Large intestine (tissue), 3 donors: ENCODE measurements around the gene ZNF8. TPM values are rescaled to one million over a fixed set of nuclear protein-coding genes. Genes with fewer than 3 reads are reported as not detected.
A peak's percentile ranks its signal among the peaks of the same experiment; 100 is the strongest.
"Not testable (repeated sequence)": the region's sequence is repeated elsewhere in the genome, so short reads cannot be mapped to it uniquely, and the experiment has no call there.

Experiments used
- DNase-seq, 2 donors: peaks; one replicate each; pipeline versions ENCODE4 v3.0.0 to v3.0.0-alpha.2; 2013
- H3K27ac ChIP-seq: one replicate; pipeline ENCODE4 v1.5.1; 2013; ENCODE audit warnings: low read length
- H3K27me3 ChIP-seq: 2 replicates; pipeline ENCODE4 v1.6.1; 2013; ENCODE audit warnings: low read length; ENCODE audit not compliant: control insufficient read depth, insufficient read depth
- H3K36me3 ChIP-seq: 2 replicates; pipeline ENCODE4 v1.6.1; 2013; ENCODE audit warnings: low read length; ENCODE audit not compliant: control insufficient read depth, insufficient read depth
- H3K4me1 ChIP-seq: one replicate; pipeline ENCODE4 v1.6.1; 2013; ENCODE audit warnings: low read length; ENCODE audit not compliant: control insufficient read depth, insufficient read depth
- H3K4me3 ChIP-seq: one replicate; pipeline ENCODE4 v1.5.1; 2013; ENCODE audit warnings: low read length
- H3K9me3 ChIP-seq: one replicate; pipeline ENCODE4 v1.6.1; 2013; ENCODE audit warnings: mild to moderate bottlenecking, low read depth, low read length, moderate library complexity; ENCODE audit not compliant: control insufficient read depth
- WGBS: methylation state at CpG from one replicate; pipeline ENCODE4 v1.1.5; 2013; ENCODE audit warnings: low lambda C conversion rate; ENCODE audit not compliant: insufficient coverage; 5-methylcytosine and 5-hydroxymethylcytosine counted together
- polyA plus RNA-seq: library from polyadenylated mRNA; unstranded; fragments of 120-200 nt; gene quantifications from one replicate; pipeline ENCODE4 v1.2.1, GENCODE V29; 2013

Gene ZNF8
- polyA plus RNA-seq, 1 donor = 5.1 TPM

DNA sequence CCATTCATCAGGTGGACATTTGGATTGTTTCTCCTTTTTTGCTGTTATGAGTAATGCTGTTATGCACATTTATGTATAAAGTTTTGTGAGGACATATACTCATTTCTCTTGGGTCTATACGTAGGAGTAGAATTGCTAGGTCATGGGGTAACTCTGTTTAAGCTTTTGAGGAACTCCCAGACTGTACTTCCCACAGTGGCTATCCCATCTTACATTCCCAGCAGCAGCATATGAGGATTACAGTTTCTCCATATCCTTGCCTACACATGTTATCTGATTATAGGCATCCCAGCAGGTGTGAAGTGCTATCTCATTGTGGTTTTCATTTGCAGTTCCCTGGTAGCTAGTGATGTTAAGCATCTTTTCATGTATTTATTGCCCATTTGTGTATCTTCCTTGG is 53.9 kb downstream of the ZNF8 start:
- H3K4me1 ChIP-seq = peaks cover 6% of the 10 kb centered on the region
- DNase-seq = no peak
- WGBS = no CpG with 5 or more reads among the region's 1 CpG
- H3K36me3 ChIP-seq = peaks cover 26% of the 10 kb centered on the region
- H3K9me3 ChIP-seq = no peaks in the 10 kb centered on the region
- H3K27me3 ChIP-seq = no peaks in the 10 kb centered on the region
- H3K27ac ChIP-seq = no peak overlapping the region
- H3K4me3 ChIP-seq = no peak overlapping the region

- Histone ChIP-seq H3K36me3 (peaks cover 46% of the 10 kb centered on the region), H3K4me1 (no peaks in the 10 kb centered on the region), H3K9me3 (peaks cover 4% of the 10 kb centered on the region), H3K27me3 (no peaks in the 10 kb centered on the region), H3K4me3 (no peak overlapping the region), H3K27ac (no peak overlapping the region)
- no CpG with 5 or more reads among the region's 19 CpGs for WGBS
- no peak for DNase-seq
Observed at GRCh38 chr19:58334691-58335249, 56.0 kb downstream of the ZNF8 start.

- Histone ChIP-seq H3K4me3 (no peak overlapping the region), H3K27me3 (no peaks in the 10 kb centered on the region), H3K9me3 (peaks cover 4% of the 10 kb centered on the region), H3K4me1 (no peaks in the 10 kb centered on the region), H3K36me3 (peaks cover 47% of the 10 kb centered on the region), H3K27ac (no peak overlapping the region)
- DNase-seq = no peak
- WGBS = no CpG with 5 or more reads among the region's 3 CpGs
Observed at GRCh38 chr19:58335630-58336029, 56.9 kb downstream of the ZNF8 start.

- no peak overlapping the region for H3K27ac ChIP-seq
- H3K9me3 ChIP-seq = peaks cover 4% of the 10 kb centered on the region
- DNase-seq = no peak
- H3K27me3 ChIP-seq = no peaks in the 10 kb centered on the region
- no peak overlapping the region for H3K4me3 ChIP-seq
- no CpG with 5 or more reads among the region's 1 CpG for WGBS
- no peaks in the 10 kb centered on the region for H3K4me1 ChIP-seq
- peaks cover 47% of the 10 kb centered on the region for H3K36me3 ChIP-seq
Observed at GRCh38 chr19:58336216-58336615, 57.5 kb downstream of the ZNF8 start.

- H3K9me3 ChIP-seq = peaks cover 4% of the 10 kb centered on the region
- no CpG with 5 or more reads among the region's 4 CpGs for WGBS
- no peaks in the 10 kb centered on the region for H3K27me3 ChIP-seq
- H3K4me3 ChIP-seq = no peak overlapping the region
- H3K36me3 ChIP-seq = peaks cover 47% of the 10 kb centered on the region
- no peaks in the 10 kb centered on the region for H3K4me1 ChIP-seq
- no peak overlapping the region for H3K27ac ChIP-seq
- no peak for DNase-seq
Observed at GRCh38 chr19:58336820-58337219, 58.1 kb downstream of the ZNF8 start.

GRCh38 chr19:58338336-58338735 is 59.6 kb downstream of the ZNF8 start:
- Histone ChIP-seq H3K9me3 (peaks cover 4% of the 10 kb centered on the region), H3K4me3 (no peak overlapping the region)

DNA sequence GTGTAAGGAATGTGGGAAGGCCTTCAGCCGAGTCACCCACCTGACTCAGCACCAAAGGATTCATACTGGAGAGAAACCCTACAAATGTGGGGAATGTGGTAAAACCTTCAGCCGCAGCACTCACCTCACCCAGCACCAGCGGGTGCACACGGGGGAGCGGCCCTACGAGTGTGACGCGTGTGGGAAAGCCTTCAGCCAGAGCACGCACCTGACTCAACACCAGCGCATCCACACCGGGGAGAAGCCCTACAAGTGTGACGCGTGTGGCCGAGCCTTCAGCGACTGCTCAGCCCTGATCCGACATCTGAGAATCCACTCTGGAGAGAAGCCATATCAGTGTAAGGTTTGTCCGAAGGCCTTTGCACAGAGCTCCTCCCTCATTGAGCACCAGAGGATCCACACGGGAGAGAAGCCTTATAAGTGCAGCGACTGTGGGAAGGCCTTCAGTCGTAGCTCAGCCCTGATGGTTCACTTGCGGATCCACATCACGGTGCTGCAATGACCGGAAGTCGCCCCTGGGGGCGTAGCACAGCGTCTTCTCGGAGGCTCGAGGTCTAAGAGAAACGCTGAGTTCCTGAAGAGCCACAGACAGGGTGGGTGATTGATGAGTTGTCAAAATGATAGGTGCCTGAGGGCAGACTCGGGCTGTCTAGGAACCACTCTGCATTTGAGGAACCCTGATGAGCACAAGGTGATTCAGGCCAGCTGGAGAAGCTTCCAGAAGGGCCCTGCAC is 60.2 kb downstream of the ZNF8 start:
- H3K27ac ChIP-seq = no peak overlapping the region
- H3K4me3 ChIP-seq = no peak overlapping the region
- H3K36me3 ChIP-seq = peaks cover 47% of the 10 kb centered on the region
- H3K27me3 ChIP-seq = no peaks in the 10 kb centered on the region
- H3K4me1 ChIP-seq = no peaks in the 10 kb centered on the region
- no peak for DNase-seq
- no CpG with 5 or more reads among the region's 30 CpGs for WGBS
- peaks cover 4% of the 10 kb centered on the region for H3K9me3 ChIP-seq

More at GRCh38 chr19:58338336-58338735, 59.6 kb downstream of the ZNF8 start:
- DNase-seq = no peak
- WGBS = no CpG with 5 or more reads among the region's 11 CpGs
- Histone ChIP-seq H3K27ac (no peak overlapping the region), H3K27me3 (no peaks in the 10 kb centered on the region), H3K4me1 (no peaks in the 10 kb centered on the region), H3K36me3 (peaks cover 47% of the 10 kb centered on the region)

GRCh38 chr19:58345558-58345957 is 66.8 kb downstream of the ZNF8 start:
- 83% methylated on average over 1 of the region's 5 CpGs for WGBS
- no peak for DNase-seq
- Histone ChIP-seq H3K9me3 (peaks cover 13% of the 10 kb centered on the region), H3K4me1 (peaks cover 7% of the 10 kb centered on the region), H3K27me3 (peaks cover 52% of the 10 kb centered on the region), H3K4me3 (no peak overlapping the region), H3K36me3 (no peaks in the 10 kb centered on the region), H3K27ac (no peak overlapping the region)

- Histone ChIP-seq H3K27me3 (peaks cover 67% of the 10 kb centered on the region), H3K27ac (no peak overlapping the region), H3K4me1 (peaks cover 11% of the 10 kb centered on the region), H3K9me3 (peaks cover 21% of the 10 kb centered on the region), H3K4me3 (peak overlapping the region; percentile 31), H3K36me3 (no peaks in the 10 kb centered on the region)
- DNase-seq = peak in 1 of 2 donors; percentile 41
- WGBS = no CpG with 5 or more reads among the region's 82 CpGs
Observed at GRCh38 chr19:58346961-58347929, 68.5 kb downstream of the ZNF8 start.

DNA sequence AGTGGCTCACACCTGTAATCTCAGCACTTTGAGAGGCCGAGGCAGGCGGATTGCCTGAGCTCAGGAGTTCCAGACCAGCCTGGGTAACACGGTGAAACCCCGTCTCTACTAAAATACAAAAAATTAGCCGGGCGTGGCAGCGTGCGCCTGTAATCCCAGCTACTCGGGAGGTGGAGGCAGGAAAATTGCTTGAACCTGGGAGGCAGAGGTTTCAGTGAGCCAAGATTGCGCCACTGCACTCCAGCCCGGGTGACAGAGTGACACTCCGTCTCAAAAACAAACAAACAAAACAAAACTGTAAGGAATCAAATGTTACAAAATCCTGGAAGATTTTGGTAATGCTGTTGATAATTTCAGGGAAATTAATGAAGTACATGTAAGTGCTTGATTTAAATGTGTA is 69.3 kb downstream of the ZNF8 start:
- not testable (repeated sequence) for H3K4me3 ChIP-seq

More for the DNA sequence above, 69.3 kb downstream of the ZNF8 start:
- Histone ChIP-seq H3K9me3 (peaks cover 21% of the 10 kb centered on the region), H3K4me1 (peaks cover 11% of the 10 kb centered on the region), H3K27me3 (peaks cover 76% of the 10 kb centered on the region)
- H3K36me3 ChIP-seq, H3K27ac ChIP-seq, DNase-seq: not testable (repeated sequence)
- 58% methylated on average over 2 of the region's 12 CpGs for WGBS
